ENCODE results near the gene SLC44A3. TPM values are rescaled to one million over a fixed set of nuclear protein-coding genes. Genes with fewer than 3 reads are reported as not detected.

SLC44A3 gene
- total and polyA plus RNA-seq, 2 experiments from 2014 or later, result 2.9 to 4.5 TPM

DNA sequence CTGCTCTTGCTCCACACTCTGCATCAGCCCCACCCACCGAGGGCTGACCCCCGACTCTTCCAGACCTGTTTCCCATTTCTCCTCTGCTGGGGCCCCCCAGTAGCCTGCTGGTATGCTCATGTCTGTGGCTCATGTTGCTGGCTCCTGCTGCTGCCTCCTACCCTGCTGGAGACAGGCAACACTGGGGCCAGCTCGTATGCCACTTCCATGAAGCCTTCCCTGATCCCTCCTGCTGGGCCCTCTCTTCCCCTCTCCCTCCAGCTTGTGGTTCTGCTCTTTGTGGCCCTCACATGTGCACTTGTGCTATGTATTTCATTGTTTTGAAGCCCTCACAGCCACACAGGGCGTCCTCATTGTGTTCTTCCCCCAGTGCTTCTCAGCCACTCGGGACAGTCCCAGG lies 66.2 kb downstream of the SLC44A3 start (continued):
- TF ChIP-seq POLR2AphosphoS5 (IDR thresholded peaks at IDR 0.05; ENCODE audit: low read depth), result no peak

DNA sequence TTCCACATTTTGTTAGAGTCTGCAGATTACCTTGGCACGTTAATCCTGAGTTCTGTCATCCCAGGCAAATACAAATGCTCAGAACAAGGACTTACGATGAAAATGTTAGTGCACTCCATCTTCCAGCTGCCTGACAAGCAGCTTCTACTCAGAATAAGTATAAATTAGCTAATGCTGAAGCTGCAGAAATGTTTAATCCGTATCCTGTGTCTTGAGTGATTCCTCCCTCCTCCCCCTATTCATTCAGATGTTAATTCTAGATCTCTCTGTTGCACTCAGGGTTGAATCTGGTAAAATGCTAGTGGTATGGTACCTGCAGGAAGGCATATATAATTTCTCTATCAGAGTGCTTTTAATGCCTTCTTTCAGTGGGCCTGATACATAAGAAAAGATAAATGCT lies 66.9 kb downstream of the SLC44A3 start:
- Histone ChIP-seq H3F3A (replicated peaks; ENCODE audit: low read depth) (no peaks in the 10 kb centered on the region; the same call in 1 of the 2 replicates), H3K27me3 (ENCODE audit: insufficient read depth) (no peaks in the 10 kb centered on the region), H3K4me1 (ENCODE audit: insufficient read depth) (peaks cover 39% of the 10 kb centered on the region), H4K20me1 (replicated peaks; ENCODE audit: insufficient read depth) (no peaks in the 10 kb centered on the region), H3K27ac (ENCODE audit: low read depth) (no peak overlapping the region), H3K4me2 (peak overlapping the region; percentile 45), H3K36me3 (ENCODE audit: insufficient read depth) (no peaks in the 10 kb centered on the region), H2AFZ (no peak overlapping the region), H3K4me3 (peak overlapping the region; percentile 17), H3K79me2 (replicated peaks; ENCODE audit: insufficient read depth) (no peaks in the 10 kb centered on the region), H3K9me2 (ENCODE audit: insufficient read depth) (no peaks in the 10 kb centered on the region; the same call in 1 of the 2 replicates)
- Mint-ChIP-seq H3K27me3 (ENCODE audit: insufficient read depth, low read depth, poor library complexity) (peaks cover 9% of the 10 kb centered on the region), H3K9me3 (no peaks in the 10 kb centered on the region), H3K4me1 (peaks cover 66% of the 10 kb centered on the region), H3K27ac (no peak overlapping the region), H3K4me3 (peak overlapping the region; percentile 45; the same call in 2 of the 3 replicates), H3K36me3 (ENCODE audit: low read depth) (no peaks in the 10 kb centered on the region; the same call in 2 of the 3 replicates)
- ATAC-seq (peak; percentile 19), DNase-seq (ENCODE audit: low spot score) (peak; percentile 41)
- no peak for TF ChIP-seq STAT1 (IDR thresholded peaks at IDR 0.05; ENCODE audit: unreplicated experiment)
- TF ChIP-seq ZNF331 (CRISPR knock-in tag; IDR thresholded peaks at IDR 0.05; ENCODE audit: low read depth), result no peak
- no peak for TF ChIP-seq EZH2 (IDR thresholded peaks at IDR 0.05; ENCODE audit: low read depth, unreplicated experiment)

DNA sequence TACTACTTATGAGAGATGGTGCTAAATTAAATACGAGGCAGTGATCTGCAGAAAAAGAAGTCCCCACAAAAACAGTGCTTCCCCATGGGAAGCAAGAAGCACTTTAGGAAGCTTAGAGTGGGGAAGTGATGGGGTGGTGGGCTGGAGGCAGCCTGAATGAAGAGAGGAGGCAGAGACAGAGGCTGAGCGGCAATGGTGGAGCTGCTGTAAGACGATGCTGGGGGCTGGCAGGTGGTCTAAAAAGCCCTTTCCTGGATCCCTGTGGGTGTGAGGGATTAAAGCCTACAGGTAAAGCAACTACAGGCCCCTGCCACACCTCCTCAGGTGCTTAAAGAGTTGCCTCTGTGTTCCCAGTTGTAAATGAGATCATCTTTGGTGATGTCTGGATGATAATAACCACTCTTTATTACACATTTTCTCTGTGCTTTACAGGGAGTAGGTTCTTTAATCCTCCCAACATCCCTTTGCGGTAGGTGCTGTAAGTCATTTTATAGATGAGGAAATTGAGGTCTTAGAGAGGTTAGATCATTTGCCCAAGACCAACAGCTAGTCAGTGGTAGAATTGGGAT lies 67.5 kb downstream of the SLC44A3 start:
- Histone ChIP-seq H2AFZ (no peak overlapping the region), H3K4me1 (ENCODE audit: insufficient read depth) (peaks cover 39% of the 10 kb centered on the region), H3K36me3 (ENCODE audit: insufficient read depth) (no peaks in the 10 kb centered on the region), H3K4me3 (peak overlapping the region; percentile 17), H3K27me3 (ENCODE audit: insufficient read depth) (no peaks in the 10 kb centered on the region), H4K20me1 (replicated peaks; ENCODE audit: insufficient read depth) (no peaks in the 10 kb centered on the region), H3K4me2 (peak overlapping the region; percentile 45), H3K79me2 (replicated peaks; ENCODE audit: insufficient read depth) (no peaks in the 10 kb centered on the region), H3K27ac (ENCODE audit: low read depth) (peak overlapping the region; percentile 36; the same call in 1 of the 2 replicates), H3K9me2 (ENCODE audit: insufficient read depth) (no peaks in the 10 kb centered on the region; the same call in 1 of the 2 replicates), H3F3A (replicated peaks; ENCODE audit: low read depth) (no peaks in the 10 kb centered on the region; the same call in 1 of the 2 replicates)
- peak; percentile 72 for ATAC-seq
- Mint-ChIP-seq H3K27ac (peak overlapping the region; percentile 84), H3K9me3 (no peaks in the 10 kb centered on the region), H3K27me3 (ENCODE audit: insufficient read depth, low read depth, poor library complexity) (peaks cover 9% of the 10 kb centered on the region), H3K4me1 (peaks cover 63% of the 10 kb centered on the region), H3K36me3 (ENCODE audit: low read depth) (no peaks in the 10 kb centered on the region; the same call in 2 of the 3 replicates), H3K4me3 (peak overlapping the region; percentile 45)
- DNase-seq (ENCODE audit: low spot score), result peak; percentile 77
- TF ChIP-seq CREB1 (CRISPR knock-in tag; IDR thresholded peaks at IDR 0.05; ENCODE audit: low read depth) (no peak), ZNF331 (CRISPR knock-in tag; IDR thresholded peaks at IDR 0.05; ENCODE audit: low read depth) (no peak), STAT1 (IDR thresholded peaks at IDR 0.05; ENCODE audit: unreplicated experiment) (no peak), EZH2 (IDR thresholded peaks at IDR 0.05; ENCODE audit: low read depth, unreplicated experiment) (no peak)
- TF ChIP-seq, protein P1, sequence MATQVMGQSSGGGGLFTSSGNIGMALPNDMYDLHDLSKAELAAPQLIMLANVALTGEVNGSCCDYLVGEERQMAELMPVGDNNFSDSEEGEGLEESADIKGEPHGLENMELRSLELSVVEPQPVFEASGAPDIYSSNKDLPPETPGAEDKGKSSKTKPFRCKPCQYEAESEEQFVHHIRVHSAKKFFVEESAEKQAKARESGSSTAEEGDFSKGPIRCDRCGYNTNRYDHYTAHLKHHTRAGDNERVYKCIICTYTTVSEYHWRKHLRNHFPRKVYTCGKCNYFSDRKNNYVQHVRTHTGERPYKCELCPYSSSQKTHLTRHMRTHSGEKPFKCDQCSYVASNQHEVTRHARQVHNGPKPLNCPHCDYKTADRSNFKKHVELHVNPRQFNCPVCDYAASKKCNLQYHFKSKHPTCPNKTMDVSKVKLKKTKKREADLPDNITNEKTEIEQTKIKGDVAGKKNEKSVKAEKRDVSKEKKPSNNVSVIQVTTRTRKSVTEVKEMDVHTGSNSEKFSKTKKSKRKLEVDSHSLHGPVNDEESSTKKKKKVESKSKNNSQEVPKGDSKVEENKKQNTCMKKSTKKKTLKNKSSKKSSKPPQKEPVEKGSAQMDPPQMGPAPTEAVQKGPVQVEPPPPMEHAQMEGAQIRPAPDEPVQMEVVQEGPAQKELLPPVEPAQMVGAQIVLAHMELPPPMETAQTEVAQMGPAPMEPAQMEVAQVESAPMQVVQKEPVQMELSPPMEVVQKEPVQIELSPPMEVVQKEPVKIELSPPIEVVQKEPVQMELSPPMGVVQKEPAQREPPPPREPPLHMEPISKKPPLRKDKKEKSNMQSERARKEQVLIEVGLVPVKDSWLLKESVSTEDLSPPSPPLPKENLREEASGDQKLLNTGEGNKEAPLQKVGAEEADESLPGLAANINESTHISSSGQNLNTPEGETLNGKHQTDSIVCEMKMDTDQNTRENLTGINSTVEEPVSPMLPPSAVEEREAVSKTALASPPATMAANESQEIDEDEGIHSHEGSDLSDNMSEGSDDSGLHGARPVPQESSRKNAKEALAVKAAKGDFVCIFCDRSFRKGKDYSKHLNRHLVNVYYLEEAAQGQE (IDR thresholded peaks at IDR 0.05; ENCODE audit: unreplicated experiment), result no peak
- TF ChIP-seq, protein P2, sequence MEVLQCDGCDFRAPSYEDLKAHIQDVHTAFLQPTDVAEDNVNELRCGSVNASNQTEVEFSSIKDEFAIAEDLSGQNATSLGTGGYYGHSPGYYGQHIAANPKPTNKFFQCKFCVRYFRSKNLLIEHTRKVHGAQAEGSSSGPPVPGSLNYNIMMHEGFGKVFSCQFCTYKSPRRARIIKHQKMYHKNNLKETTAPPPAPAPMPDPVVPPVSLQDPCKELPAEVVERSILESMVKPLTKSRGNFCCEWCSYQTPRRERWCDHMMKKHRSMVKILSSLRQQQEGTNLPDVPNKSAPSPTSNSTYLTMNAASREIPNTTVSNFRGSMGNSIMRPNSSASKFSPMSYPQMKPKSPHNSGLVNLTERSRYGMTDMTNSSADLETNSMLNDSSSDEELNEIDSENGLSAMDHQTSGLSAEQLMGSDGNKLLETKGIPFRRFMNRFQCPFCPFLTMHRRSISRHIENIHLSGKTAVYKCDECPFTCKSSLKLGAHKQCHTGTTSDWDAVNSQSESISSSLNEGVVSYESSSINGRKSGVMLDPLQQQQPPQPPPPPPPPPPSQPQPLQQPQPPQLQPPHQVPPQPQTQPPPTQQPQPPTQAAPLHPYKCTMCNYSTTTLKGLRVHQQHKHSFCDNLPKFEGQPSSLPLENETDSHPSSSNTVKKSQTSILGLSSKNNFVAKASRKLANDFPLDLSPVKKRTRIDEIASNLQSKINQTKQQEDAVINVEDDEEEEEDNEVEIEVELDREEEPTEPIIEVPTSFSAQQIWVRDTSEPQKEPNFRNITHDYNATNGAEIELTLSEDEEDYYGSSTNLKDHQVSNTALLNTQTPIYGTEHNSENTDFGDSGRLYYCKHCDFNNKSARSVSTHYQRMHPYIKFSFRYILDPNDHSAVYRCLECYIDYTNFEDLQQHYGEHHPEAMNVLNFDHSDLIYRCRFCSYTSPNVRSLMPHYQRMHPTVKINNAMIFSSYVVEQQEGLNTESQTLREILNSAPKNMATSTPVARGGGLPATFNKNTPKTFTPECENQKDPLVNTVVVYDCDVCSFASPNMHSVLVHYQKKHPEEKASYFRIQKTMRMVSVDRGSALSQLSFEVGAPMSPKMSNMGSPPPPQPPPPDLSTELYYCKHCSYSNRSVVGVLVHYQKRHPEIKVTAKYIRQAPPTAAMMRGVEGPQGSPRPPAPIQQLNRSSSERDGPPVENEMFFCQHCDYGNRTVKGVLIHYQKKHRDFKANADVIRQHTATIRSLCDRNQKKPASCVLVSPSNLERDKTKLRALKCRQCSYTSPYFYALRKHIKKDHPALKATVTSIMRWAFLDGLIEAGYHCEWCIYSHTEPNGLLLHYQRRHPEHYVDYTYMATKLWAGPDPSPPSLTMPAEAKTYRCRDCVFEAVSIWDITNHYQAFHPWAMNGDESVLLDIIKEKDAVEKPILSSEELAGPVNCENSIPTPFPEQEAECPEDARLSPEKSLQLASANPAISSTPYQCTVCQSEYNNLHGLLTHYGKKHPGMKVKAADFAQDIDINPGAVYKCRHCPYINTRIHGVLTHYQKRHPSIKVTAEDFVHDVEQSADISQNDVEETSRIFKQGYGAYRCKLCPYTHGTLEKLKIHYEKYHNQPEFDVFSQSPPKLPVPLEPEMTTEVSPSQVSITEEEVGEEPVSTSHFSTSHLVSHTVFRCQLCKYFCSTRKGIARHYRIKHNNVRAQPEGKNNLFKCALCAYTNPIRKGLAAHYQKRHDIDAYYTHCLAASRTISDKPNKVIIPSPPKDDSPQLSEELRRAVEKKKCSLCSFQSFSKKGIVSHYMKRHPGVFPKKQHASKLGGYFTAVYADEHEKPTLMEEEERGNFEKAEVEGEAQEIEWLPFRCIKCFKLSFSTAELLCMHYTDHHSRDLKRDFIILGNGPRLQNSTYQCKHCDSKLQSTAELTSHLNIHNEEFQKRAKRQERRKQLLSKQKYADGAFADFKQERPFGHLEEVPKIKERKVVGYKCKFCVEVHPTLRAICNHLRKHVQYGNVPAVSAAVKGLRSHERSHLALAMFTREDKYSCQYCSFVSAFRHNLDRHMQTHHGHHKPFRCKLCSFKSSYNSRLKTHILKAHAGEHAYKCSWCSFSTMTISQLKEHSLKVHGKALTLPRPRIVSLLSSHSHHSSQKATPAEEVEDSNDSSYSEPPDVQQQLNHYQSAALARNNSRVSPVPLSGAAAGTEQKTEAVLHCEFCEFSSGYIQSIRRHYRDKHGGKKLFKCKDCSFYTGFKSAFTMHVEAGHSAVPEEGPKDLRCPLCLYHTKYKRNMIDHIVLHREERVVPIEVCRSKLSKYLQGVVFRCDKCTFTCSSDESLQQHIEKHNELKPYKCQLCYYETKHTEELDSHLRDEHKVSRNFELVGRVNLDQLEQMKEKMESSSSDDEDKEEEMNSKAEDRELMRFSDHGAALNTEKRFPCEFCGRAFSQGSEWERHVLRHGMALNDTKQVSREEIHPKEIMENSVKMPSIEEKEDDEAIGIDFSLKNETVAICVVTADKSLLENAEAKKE (CRISPR knock-in tag; IDR thresholded peaks at IDR 0.05), result no peak

All from GM23338 (cell line).